ENCODE measurements around the gene TESPA1.
"Not testable (repeated sequence)": the region's sequence is repeated elsewhere in the genome, so short reads cannot be mapped to it uniquely, and the experiment has no call there.

TESPA1 gene

GRCh38 chr12:54950071-54950727 is 34.4 kb downstream of the TESPA1 start:
- Mint-ChIP-seq H3K4me1 (peaks cover 29% of the 10 kb centered on the region), H3K4me3 (no peak overlapping the region), H3K27me3 (no peaks in the 10 kb centered on the region), H3K36me3 (peaks cover 78% of the 10 kb centered on the region), H3K9me3 (peaks cover 7% of the 10 kb centered on the region), H3K27ac (peak overlapping the region; percentile 3)
- no peak for DNase-seq
- CTCF ChIA-PET = interaction anchor here (1.3 kb wide), 1 partner anchor 200 kb away, joined by 3 read pairs; no protein-coding TSS in a partner anchor

GRCh38 chr12:54949073-54949711 is 35.4 kb downstream of the TESPA1 start:
- DNase-seq = no peak
- Mint-ChIP-seq H3K36me3 (peaks cover 68% of the 10 kb centered on the region), H3K9me3 (peaks cover 4% of the 10 kb centered on the region), H3K4me1 (peaks cover 25% of the 10 kb centered on the region), H3K27me3 (no peaks in the 10 kb centered on the region), H3K27ac (no peak overlapping the region), H3K4me3 (no peak overlapping the region)
- CTCF ChIA-PET = interaction anchor here (1.3 kb wide), 1 partner anchor 199 kb away, joined by 3 read pairs; no protein-coding TSS in a partner anchor

GRCh38 chr12:54948171-54948570 is 36.4 kb downstream of the TESPA1 start:
- no peak for DNase-seq
- CTCF ChIA-PET = no interaction called here
- no peaks in the 10 kb centered on the region for H3K27me3 Mint-ChIP-seq
- H3K4me3 Mint-ChIP-seq = no peak overlapping the region
- peaks cover 4% of the 10 kb centered on the region for H3K9me3 Mint-ChIP-seq
- H3K27ac Mint-ChIP-seq = no peak overlapping the region
- H3K4me1 Mint-ChIP-seq = peaks cover 23% of the 10 kb centered on the region
- H3K36me3 Mint-ChIP-seq = peaks cover 59% of the 10 kb centered on the region

- peaks cover 37% of the 10 kb centered on the region for H3K36me3 Mint-ChIP-seq
- no peak for DNase-seq
- no peak overlapping the region for H3K4me3 Mint-ChIP-seq
- H3K27me3 Mint-ChIP-seq = no peaks in the 10 kb centered on the region
- no peak overlapping the region for H3K27ac Mint-ChIP-seq
- CTCF ChIA-PET = interaction anchor here (0.5 kb wide), 1 partner anchor 127 kb away, joined by 3 read pairs; no protein-coding TSS in a partner anchor
- H3K4me1 Mint-ChIP-seq = peaks cover 3% of the 10 kb centered on the region
- no peaks in the 10 kb centered on the region for H3K9me3 Mint-ChIP-seq
These were observed 39.5 kb downstream of the TESPA1 start for GRCh38 chr12:54945082-54945481.

GRCh38 chr12:54943292-54943691 is 41.3 kb downstream of the TESPA1 start:
- H3K4me1 Mint-ChIP-seq, H3K27me3 Mint-ChIP-seq, H3K9me3 Mint-ChIP-seq, CTCF ChIA-PET, H3K27ac Mint-ChIP-seq, DNase-seq, H3K4me3 Mint-ChIP-seq: not testable (repeated sequence)
- peaks cover 29% of the 10 kb centered on the region for H3K36me3 Mint-ChIP-seq

GRCh38 chr12:54941659-54942058 is 42.9 kb downstream of the TESPA1 start:
- peaks cover 6% of the 10 kb centered on the region for H3K4me1 Mint-ChIP-seq
- H3K36me3 Mint-ChIP-seq = peaks cover 17% of the 10 kb centered on the region
- no peak overlapping the region for H3K27ac Mint-ChIP-seq
- CTCF ChIA-PET = interaction anchor here (0.6 kb wide), 1 partner anchor 79 kb away, joined by 3 read pairs; no protein-coding TSS in a partner anchor
- no peak for DNase-seq
- peaks cover under 1% of the 10 kb centered on the region for H3K9me3 Mint-ChIP-seq
- H3K4me3 Mint-ChIP-seq = no peak overlapping the region
- H3K27me3 Mint-ChIP-seq = no peaks in the 10 kb centered on the region

GRCh38 chr12:54940727-54941315 is 43.7 kb downstream of the TESPA1 start:
- DNase-seq = no peak
- peaks cover 15% of the 10 kb centered on the region for H3K4me1 Mint-ChIP-seq
- peaks cover 22% of the 10 kb centered on the region for H3K36me3 Mint-ChIP-seq
- H3K27me3 Mint-ChIP-seq = no peaks in the 10 kb centered on the region
- H3K27ac Mint-ChIP-seq = no peak overlapping the region
- H3K4me3 Mint-ChIP-seq = no peak overlapping the region
- CTCF ChIA-PET = interaction anchor here (0.6 kb wide), 2 partner anchors 53 to 191 kb away, joined by 3 read pairs; no protein-coding TSS in a partner anchor
- H3K9me3 Mint-ChIP-seq = peaks cover 1% of the 10 kb centered on the region

GRCh38 chr12:54937929-54938328 is 46.6 kb downstream of the TESPA1 start:
- no peaks in the 10 kb centered on the region for H3K27me3 Mint-ChIP-seq
- no peak overlapping the region for H3K4me3 Mint-ChIP-seq
- peaks cover 6% of the 10 kb centered on the region for H3K9me3 Mint-ChIP-seq
- H3K36me3 Mint-ChIP-seq = peaks cover 30% of the 10 kb centered on the region
- CTCF ChIA-PET = interaction anchor here (1.1 kb wide), 1 partner anchor 13 kb away, joined by 3 read pairs; no protein-coding TSS in a partner anchor
- H3K4me1 Mint-ChIP-seq = peaks cover 44% of the 10 kb centered on the region
- no peak for DNase-seq
- no peak overlapping the region for H3K27ac Mint-ChIP-seq

- Mint-ChIP-seq H3K4me3 (no peak overlapping the region), H3K4me1 (peaks cover 49% of the 10 kb centered on the region), H3K36me3 (peaks cover 31% of the 10 kb centered on the region)
These were observed 47.2 kb downstream of the TESPA1 start for GRCh38 chr12:54937376-54937775.

GRCh38 chr12:54936736-54937135 is 47.8 kb downstream of the TESPA1 start:
- CTCF ChIA-PET = interaction anchor here (0.6 to 2.0 kb wide), 3 partner anchors 15 to 82 kb away, joined by 3 to 7 read pairs (median 3); partner anchors contain the start of gene MUCL1
- Mint-ChIP-seq H3K27me3 (no peaks in the 10 kb centered on the region), H3K36me3 (peaks cover 38% of the 10 kb centered on the region), H3K4me3 (peak overlapping the region; percentile 4), H3K4me1 (peaks cover 56% of the 10 kb centered on the region), H3K27ac (peak overlapping the region; percentile 97), H3K9me3 (peaks cover 10% of the 10 kb centered on the region)
- DNase-seq = no peak

More at GRCh38 chr12:54937376-54937775, 47.2 kb downstream of the TESPA1 start:
- H3K27ac Mint-ChIP-seq = no peak overlapping the region
- no peaks in the 10 kb centered on the region for H3K27me3 Mint-ChIP-seq
- CTCF ChIA-PET = interaction anchor here (1.1 kb wide), 1 partner anchor 14 kb away, joined by 3 read pairs; no protein-coding TSS in a partner anchor
- peaks cover 6% of the 10 kb centered on the region for H3K9me3 Mint-ChIP-seq
- no peak for DNase-seq

GRCh38 chr12:54935235-54935951 is 49.2 kb downstream of the TESPA1 start:
- CTCF ChIA-PET = interaction anchor here (0.9 to 2.0 kb wide), 11 partner anchors 22 to 186 kb away, joined by 3 to 15 read pairs (median 5); partner anchors contain the start of gene MUCL1
- peak overlapping the region; percentile 39 for H3K4me3 Mint-ChIP-seq
- H3K36me3 Mint-ChIP-seq = peaks cover 48% of the 10 kb centered on the region
- H3K4me1 Mint-ChIP-seq = peaks cover 59% of the 10 kb centered on the region
- peak overlapping the region; percentile 97 for H3K27ac Mint-ChIP-seq
- DNase-seq = peak; percentile 28
- no peaks in the 10 kb centered on the region for H3K27me3 Mint-ChIP-seq
- peaks cover 24% of the 10 kb centered on the region for H3K9me3 Mint-ChIP-seq

- Mint-ChIP-seq H3K27ac (peak overlapping the region; percentile 97), H3K4me3 (no peak overlapping the region), H3K27me3 (no peaks in the 10 kb centered on the region), H3K9me3 (peaks cover 31% of the 10 kb centered on the region), H3K4me1 (peaks cover 59% of the 10 kb centered on the region), H3K36me3 (peaks cover 52% of the 10 kb centered on the region)
- CTCF ChIA-PET = interaction anchor here (0.6 to 1.8 kb wide), 5 partner anchors 24 to 185 kb away, joined by 3 to 10 read pairs (median 3); partner anchors contain the start of gene MUCL1
- no peak for DNase-seq
These were observed 50.1 kb downstream of the TESPA1 start for GRCh38 chr12:54934419-54934818.

- CTCF ChIA-PET = no interaction called here
- H3K4me1 Mint-ChIP-seq = peaks cover 58% of the 10 kb centered on the region
- H3K27me3 Mint-ChIP-seq = no peaks in the 10 kb centered on the region
- peak overlapping the region; percentile 75 for H3K27ac Mint-ChIP-seq
- no peak for DNase-seq
- no peak overlapping the region for H3K4me3 Mint-ChIP-seq
- peaks cover 54% of the 10 kb centered on the region for H3K36me3 Mint-ChIP-seq
- H3K9me3 Mint-ChIP-seq = peaks cover 36% of the 10 kb centered on the region
These were observed 51.2 kb downstream of the TESPA1 start for GRCh38 chr12:54933376-54933775.

GRCh38 chr12:54932691-54933090 is 51.9 kb downstream of the TESPA1 start:
- CTCF ChIA-PET = no interaction called here
- Mint-ChIP-seq H3K4me3 (no peak overlapping the region), H3K9me3 (peaks cover 36% of the 10 kb centered on the region), H3K4me1 (peaks cover 56% of the 10 kb centered on the region), H3K27me3 (no peaks in the 10 kb centered on the region), H3K27ac (peak overlapping the region; percentile 75), H3K36me3 (peaks cover 52% of the 10 kb centered on the region)
- DNase-seq = no peak
